LoVo (cell line): ENCODE measurements around the gene MYO7B.

Experiments used
- DNase-seq: peaks from one replicate; pipeline ENCODE4 v3.0.0-alpha.2; 2016; ENCODE audit warnings: low spot score

The MYO7B gene

GRCh38 chr2:127609818-127610217, 74.3 kb downstream of the MYO7B start:
- no peak for DNase-seq

DNA sequence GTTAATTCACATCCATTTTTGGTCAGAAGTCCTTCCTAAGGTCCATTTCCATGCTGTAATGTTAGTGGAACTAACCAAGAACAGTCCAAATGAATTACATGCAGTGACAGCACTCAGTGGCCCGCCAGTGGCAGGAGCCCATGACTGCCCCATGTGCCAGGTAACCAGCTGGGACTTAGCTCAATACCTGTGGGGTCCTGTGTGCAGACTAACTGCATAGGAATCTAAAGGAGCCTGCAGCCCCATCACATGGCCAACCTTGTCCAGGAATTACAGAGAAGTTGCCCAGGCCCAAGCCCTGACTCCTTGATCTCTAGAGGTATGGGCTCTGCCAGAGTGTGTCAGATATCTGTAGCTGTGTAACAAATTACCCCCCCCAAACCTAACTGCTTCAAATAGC, 75.1 kb downstream of the MYO7B start:
- no peak for DNase-seq

- no peak for DNase-seq
These were observed 75.8 kb downstream of the MYO7B start for GRCh38 chr2:127611076-127611925.

DNA sequence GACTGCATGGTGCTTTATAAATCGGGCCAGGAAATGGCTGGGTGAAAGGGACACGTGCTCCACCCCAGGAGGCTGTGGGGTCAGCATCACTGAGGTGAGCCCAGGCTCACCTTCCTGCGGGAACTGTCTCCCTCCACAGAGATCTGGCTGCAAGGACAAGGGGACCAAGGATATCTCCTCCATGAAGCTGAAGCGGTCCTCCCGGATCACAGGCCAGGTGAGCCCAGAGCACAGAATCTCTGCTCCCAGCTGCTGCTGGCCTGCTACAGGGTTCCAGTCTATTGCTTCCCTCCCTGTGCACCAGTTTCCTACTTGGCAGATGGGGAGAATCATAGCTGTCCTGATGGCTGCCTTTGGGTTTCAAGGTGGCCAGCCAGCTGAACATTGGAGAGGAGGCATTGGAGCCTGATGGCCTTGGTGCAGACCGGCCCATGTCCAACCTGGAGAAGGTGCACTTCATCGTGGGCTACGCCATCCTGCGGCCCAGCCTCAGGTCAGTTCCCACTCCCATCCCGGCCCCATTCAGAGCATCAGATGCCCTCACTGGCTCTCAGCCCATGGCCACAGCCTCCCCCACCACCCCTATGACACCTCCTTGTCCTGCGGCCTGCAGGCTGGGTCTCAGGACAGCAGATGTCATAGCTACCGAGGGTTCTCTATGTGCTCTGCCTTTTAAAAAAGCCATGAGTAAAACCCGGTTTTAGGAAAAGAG, 76.8 kb downstream of the MYO7B start:
- DNase-seq, result no peak

DNA sequence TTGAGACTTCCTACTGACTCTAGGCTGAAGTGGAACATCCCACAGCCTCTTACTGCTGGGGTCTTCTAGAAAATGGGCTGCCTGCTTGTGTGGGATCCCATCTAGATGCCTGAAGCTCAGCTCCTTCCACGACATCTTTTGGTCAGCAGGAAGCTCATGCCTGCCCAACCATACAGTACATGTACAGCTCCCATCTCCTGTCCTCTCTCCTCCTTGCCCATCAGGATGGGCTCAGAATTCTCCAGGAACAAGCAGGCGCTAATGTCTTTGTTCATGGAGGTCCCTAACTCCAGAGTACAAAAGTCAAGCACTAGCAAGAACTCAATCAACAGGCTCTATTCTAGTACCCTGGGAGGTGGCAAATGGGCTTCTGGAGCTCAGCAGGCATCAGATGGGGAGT, 78.8 kb downstream of the MYO7B start:
- DNase-seq, result no peak

DNA sequence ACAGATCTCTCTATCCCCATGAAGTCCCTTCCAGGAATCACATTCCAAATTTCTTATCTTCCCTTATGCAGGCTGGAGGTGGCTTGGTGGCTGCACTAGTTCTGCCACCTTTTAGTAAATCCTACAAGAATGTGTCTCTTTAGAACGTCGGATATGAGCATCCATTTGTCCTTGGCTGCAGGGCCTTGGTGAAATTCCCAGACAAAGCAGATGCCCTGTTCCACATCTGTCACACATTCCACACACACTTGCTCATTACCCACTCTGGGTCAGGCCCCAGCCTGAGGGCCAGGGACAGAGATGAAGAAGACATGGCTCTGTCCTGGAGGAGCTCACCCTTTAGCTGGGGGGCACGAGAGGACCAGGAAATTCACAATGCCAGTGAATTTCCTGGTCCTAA, 79.2 kb downstream of the MYO7B start:
- no peak for DNase-seq

GRCh38 chr2:127615511-127616166, 80.2 kb downstream of the MYO7B start:
- no peak for DNase-seq

DNA sequence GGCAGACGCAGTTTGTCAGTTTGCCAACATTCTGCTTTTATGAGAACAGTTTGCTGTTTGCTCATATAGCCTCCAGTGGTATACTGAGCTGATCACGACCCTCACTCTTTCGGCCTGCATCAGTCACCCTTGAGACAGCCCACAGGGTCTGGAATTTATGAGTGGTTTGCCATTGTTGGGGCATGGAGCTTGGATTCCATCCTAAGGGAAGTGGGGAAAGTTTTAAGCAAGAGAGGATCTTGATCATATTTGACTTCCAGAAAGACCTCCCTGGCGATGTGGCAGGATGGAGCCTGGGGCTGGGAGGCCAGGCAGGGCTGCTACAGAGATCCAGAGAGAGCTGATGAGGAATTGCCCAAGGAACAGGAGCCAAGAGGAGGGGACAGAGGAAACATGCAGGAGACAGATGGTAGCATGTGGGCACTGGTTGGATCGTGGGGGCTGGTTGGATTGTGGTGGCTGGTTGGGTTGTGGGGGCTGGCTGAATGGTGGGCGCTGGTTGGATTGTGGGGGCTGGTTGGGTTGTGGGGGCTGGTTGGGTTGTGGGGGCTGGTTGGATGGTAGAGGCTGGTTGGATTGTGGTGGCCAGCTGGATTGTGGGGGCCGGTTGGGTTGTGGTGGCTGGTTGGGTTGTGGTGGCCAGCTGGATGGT, 83.2 kb downstream of the MYO7B start:
- DNase-seq, result no peak

DNA sequence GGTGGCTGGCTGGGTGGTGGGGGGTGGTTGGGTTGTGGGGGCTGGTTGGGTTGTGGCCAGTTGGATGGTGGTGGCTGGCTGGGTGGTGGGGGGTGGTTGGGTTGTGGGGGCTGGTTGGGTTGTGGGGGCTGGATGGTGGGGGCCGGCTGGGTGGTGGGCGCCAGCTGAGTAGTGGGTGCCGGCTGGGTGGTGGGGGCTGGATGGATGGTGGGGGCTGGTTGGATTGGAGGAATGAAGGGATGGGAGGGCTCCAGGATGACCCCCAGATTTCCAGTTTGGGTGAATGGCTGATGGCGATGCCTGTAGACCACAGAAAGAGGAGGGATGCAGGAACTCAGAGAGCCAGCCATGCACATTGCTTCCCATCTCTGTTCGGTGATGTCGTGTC, 83.7 kb downstream of the MYO7B start:
- DNase-seq, result no peak

DNA sequence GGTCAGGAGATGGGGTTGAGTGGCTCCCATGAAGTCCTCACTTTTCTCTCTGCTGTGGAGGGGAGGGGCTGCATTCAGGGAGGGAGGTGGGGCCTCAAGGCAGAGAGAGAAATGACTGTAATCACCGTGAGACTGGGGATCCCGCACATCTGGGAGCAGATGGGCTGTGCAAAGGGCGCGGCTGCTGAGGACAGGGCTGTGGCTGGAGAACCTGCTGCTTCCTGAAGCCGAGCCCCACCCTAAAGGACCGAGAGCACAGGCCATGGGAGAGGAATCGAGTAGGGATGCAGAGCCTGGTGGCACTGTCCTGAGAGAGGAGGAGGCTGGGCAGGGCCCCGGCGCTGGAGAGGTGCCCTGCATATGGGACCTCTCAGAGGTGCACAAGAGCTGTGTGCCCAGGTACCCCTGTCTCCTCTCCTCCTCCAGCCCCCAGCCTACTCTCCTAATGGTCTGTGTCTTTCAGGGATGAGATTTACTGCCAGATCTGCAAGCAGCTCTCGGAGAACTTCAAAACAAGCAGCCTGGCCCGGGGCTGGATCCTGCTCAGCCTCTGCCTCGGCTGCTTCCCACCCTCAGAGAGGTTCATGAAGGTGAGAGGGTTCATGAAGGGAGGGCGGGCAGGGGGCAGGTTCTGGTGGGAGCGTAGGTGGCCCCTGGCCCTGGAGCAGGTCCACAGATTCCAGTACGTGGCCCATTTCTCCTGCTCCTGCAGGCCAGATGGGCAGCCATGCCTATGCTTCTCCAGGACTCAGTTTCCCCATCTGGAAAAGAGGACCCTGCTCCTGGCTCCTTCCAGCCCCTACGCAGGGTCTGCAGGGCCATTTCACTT, 84.6 kb downstream of the MYO7B start:
- no peak for DNase-seq

DNA sequence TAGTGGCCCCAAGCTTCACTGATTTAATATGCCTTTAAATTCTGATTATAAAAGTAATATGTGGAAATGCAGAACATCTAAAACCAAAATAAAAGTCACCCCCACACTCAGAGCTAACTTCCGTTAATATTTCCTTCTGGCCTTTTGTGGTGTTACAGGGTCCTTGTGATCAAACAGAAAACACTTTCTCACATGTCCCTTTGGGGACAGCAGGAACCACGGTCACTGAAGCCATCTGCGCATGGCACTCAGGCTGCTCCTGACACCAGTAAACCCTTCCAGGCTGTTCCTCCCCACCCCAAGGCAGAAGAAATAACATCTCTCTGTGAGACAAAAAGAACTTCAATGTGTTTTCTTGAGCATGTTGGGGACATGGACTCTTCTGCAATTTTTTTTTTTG, 85.4 kb downstream of the MYO7B start:
- no peak for DNase-seq

DNA sequence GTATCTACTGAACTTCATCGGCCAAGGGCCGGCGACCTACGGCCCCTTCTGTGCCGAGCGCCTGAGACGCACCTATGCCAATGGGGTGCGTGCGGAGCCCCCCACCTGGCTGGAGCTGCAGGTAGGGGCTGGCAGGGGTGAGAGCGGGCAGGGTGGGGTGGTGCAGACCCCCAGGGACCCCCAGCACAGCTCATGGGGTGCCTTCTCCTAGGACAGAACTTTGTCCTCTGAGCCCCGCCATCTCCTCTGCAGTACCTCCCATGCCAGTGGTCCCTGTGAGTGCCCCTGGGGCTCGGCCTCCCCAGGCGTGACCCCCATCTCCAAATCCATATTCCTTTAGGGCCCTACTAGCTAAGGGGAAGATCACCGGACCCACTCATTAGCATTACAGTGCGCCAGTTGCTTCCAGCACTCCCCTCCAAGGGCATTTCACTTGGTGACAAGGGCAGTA, 86.5 kb downstream of the MYO7B start:
- DNase-seq, result no peak

- DNase-seq, result no peak
These were observed 87.3 kb downstream of the MYO7B start for GRCh38 chr2:127622561-127623387.

DNA sequence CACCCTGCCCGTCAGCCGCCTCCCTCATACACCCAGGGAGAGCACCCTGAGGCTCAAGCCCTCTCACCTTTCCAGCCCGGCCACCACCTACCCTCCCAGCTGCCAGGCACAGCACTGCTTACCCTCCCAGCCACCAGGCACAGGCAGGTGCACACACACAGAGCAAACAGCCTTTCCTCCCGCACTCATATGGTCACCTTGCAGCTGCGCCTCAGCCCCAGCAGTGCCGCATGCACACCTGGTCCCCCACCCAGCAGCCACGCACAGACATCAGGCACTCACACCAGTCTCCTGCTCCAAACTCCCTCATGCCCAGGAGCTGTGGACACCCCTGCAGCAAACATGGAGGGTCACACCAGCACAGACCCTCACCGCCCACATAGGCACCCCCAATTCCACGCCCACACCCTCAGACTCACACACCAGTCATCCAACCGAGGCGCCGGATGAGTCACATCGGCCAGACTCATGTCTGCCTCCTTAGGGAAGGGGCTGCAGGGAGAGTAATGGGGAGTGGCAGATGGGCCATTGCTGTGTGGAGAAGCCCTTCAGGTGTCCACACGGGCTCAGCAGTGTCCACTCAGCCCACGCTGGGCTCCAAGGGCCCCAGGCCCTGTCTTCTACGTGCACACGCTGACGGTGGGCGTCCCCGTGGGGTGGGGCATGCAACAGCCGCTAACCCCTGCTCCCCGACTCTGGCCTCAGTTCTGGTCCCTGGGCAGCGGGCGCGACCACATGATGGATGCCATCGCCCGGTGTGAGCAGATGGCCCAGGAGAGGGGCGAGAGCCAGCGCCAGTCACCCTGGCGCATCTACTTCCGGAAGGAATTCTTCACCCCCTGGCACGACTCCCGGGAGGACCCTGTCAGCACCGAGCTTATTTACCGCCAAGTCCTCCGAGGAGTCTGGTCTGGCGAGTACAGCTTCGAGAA, 88.2 kb downstream of the MYO7B start:
- DNase-seq, result no peak

DNA sequence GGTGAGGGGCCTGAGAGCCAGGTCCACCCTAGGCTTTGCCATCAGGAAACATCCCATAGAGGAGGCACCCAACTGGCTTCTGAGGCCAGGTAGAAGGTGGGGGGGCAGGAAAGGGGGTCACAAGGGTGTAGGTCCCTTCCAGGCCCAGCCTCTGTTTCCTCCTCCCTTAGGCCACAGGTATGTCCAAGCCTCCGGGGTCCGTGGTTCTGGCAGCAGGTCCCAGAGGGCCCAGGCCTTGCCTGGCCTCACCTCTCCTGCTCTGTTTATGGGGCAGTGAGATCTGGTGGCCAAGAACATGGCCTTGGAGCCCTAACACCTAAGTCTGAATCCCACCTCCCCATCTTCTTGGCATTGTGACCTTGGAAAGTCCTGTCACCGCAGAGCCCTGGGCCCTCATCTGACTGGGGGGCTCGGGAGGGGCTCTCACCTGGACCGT, 88.9 kb downstream of the MYO7B start:
- no peak for DNase-seq

DNA sequence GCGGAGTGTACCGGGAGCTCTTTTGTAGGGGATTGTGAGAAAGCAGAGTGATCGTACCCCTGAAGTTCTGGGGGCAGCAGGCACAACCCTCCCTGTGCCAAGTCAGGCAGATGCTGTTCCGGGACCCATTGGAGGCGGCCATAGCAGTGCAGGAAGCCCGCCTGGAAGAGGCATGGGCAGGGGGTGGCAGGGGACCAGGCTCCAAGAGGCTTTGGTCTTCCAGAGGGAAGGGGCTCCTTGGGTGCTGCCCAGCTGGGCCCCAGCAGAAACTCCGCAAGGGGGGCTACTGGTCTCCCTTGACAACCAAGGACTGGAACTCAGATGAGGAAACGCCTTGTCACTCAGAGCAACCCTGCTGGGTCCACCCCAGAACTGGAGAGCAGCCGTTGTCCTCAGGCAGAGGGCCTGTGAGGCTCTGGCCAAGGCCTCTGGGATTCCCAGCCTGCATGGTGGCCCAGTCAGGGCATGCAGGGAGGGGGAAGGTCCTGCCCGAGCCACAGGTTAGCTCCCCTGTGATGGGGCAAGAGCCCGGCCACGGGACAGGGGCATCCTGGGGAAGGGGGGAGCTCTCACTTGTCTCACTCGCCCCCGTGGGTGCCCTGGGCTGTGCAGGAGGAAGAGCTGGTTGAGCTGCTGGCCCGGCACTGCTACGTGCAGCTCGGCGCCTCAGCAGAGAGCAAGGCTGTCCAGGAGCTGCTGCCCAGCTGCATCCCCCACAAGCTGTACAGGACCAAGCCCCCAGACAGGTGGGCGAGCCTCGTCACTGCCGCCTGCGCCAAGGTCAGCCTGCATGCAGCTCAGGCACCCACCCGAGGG, 89.5 kb downstream of the MYO7B start:
- no peak for DNase-seq

GRCh38 chr2:127625572-127625951, 90.1 kb downstream of the MYO7B start:
- no peak for DNase-seq

DNA sequence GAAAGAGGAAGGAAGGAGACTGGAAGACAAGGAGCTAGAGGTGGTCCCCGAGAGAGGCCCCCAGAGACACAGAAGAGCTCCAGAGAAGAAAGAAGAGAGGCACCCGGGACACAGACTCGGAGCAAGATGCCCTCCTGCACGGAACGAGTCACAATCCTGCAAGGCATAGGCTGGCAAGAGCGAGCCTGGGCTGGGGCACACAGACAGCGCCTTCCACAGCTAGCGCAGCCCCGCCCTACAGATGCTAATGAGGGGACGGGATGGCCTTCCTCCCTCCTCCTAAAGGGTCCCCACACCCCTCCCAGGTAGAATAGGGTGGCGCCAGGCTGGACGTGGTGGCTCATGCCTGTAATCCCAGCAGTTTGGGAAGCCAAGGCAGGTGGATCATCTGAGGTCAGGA, 90.7 kb downstream of the MYO7B start:
- no peak for DNase-seq
